NCI-H146 (cell line): Measurements from ENCODE around the gene ABCB9.

Experiments used
- DNase-seq: peaks from one replicate; lab custom pipeline; 2025; lab: John Stamatoyannopoulos, UW

Gene ABCB9

DNA sequence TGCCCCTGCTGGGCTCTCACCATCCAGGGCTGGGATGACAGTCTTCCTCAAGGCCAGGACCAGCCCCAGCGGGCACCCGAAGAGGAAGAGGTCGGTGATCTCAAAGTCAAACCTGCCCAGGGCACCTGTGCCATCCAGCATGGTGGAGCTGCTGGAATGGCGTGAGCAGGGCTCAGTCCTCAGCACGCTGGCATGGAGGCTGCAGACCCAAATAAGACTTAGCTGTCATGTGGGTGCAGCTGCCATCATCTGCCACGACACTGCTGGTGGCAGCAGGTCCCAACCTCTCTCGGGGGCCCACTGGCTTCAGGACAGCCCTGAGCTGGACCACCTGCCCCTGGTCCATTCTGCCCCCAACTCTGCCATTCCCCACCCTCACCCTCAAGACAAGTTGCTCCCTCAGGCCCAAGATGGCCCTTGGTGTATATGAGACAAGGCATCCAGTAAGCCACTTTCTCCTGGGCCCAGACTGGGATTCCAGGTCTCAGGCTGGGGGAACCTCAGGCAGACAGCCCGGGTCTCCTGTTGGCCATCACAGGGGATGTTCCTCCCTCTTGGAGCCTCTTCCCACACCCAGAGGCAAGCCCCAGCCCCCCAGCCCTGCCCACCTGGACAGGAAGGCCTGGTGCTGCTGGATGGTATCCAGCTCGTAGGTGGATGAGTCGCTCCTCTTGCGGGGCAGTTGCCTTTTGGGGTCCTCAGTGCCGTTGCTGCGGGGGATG, 28.7 kb upstream of the ABCB9 start:
- no peak for DNase-seq

DNA sequence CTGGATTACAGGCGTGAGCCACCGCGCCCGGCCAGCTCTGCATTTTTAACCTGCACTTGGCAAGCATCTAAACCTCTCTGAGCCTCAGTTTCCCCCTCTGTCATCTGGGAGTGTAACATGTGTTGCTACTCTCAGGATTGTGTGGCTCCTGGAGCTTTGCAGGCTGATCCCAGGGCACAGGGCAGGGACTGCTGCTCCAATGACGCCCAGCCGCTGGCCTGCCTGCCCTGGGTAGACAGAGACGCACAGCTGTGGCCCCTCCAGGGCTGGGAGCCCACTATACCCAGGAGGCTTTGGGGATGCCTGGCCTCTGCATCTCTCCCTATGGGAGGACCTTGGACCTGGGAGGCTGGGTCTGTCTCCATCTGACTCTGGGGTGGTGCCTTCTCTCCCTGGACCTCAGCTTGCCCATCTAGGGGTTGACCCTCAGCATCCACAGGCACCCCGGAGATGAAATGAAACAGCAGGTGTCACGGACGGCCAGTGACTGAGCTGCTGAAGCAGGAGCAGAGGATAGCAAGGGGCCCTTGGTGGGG, 27.9 kb upstream of the ABCB9 start:
- DNase-seq = no peak

- no peak for DNase-seq
Measured at GRCh38 chr12:122992386-122992785, 26.1 kb upstream of the ABCB9 start.

- no peak for DNase-seq
Measured at GRCh38 chr12:122991623-122992275, 25.5 kb upstream of the ABCB9 start.

DNA sequence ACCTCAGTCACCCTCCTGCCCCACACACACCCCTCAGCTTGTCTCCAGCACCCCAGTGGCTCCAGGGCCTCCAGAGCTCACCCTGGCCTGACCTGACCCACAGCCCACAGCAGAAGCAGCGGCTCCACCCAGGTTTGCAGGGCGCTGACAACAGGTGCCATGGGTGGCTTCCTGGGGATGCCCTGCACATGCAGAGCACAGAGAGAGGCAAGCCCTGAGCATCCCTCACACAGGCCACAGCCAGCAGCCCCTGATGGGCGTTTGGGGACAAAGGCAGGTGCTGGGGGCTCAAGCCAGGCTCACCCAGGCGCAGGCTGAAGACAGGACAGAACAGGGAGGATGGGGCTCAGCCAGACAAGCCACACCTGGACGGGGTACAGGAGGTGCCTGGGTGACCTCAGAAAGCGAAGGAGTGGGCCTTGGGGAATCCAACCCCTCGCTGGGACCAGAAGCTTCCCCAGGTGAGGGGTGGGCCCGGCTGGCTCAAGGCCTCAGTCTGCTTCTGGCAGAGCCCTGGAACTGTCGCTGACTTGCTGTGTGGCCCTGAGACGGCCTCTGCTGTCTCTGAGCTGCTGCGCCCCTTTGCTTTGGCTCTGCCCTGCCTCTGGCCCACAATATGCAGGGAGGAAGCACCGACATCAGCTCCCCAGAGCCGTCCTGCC, 24.8 kb upstream of the ABCB9 start:
- no peak for DNase-seq

- DNase-seq = no peak
Measured at GRCh38 chr12:122990561-122990960, 24.3 kb upstream of the ABCB9 start.

- DNase-seq = no peak
Measured at GRCh38 chr12:122989874-122990419, 23.7 kb upstream of the ABCB9 start.

- DNase-seq = no peak
Measured at GRCh38 chr12:122989225-122989839, 23.1 kb upstream of the ABCB9 start.

DNA sequence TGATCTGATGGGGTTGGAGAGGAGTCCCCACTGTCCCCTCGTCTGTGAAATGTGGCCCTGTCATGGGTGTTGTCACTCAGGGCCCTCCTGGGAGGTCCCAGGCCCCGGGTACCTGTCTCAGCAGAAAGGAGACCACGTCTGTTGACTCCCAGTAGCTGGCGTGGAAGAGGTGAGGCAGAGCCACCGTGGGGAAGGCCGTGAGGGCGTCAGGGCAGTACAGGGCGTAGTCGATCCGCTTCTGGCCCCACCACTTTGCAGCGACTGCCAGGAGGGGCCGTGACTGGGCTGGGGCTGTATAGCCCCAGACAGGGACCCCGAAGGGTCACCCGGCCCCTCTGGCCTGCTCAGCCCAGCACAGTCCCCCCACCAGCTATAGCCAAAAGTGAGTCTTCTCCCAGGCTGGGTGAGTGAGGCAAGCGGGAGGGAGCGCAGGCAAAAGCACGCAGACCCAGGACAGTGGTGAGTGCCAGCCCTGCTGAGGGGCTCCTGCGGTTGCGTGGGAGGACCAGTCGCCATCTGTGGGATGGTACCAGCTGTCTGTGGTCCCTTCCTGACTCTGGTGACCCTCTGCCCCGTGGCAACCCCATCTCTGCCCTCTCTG, 22.4 kb upstream of the ABCB9 start:
- no peak for DNase-seq

GRCh38 chr12:122988036-122988435, 21.8 kb upstream of the ABCB9 start:
- no peak for DNase-seq

DNA sequence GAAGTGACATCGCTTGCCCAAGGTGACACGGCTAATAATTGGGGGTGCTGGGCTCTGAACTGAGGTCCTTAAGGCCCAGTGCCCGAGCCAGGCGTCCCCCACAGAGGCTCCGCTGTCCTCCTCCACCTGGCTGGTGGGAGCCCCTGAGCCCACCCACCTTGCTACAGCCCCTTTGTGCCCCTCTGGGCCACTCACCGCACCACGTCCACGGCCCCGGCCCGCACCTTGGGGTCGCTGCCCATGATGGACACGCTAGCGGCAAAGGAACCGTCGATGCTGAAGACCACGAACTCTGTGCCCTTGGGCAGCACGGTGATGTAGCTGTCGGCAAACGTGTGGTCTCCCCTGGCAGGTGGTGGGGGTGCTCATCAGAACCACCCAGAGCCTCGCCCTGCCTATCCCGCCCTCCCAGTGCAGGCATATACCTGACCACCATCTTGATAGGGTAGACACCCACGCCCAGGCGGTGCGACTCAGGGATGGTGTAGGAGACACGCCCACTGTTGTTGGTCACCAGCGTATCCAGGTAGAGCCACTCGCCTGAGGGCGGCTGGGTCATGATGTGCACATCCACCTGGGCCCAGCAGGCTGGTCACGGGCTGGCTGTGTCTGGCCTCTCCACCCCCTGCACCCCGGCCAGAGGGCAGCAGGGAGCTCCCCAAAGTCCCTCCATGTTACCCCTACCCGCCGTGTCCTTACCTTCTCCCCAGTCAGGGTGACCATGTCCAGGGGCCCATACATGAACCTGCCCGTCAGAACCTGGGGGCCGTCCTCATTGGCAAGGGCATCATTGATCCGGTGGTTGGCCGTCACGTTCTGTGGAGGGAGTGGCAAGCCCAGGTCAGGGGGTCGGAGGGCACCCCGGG, 21.1 kb upstream of the ABCB9 start:
- DNase-seq = no peak

DNA sequence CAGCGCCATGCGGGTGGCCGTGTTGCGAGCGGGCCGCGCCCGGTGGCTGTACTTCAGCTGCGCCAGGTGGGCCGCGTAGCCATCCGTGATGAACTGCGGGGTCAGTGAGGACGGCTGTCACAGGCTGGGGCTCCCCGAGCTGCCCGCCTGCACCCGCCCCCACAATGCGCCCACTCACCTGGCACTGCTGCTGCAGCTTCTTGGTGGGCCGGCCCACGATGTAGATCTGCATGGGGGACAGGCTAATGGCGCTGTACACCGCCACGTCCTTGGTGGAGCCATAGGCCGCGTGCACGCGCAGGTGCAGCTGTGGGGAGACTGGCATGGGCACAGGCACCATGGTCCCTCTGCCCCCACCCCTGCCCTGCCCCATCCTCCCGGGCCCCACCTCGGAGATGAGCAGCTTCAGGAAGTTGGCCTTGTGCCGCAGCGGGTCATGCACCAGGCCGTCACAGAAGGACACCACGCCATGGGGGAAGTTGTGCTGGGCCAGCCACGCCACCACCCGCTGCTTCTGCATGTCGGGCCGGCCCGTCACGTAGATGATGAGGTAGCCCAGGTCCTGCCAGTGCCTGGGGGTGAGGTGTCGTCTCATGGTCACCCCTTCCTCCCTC, 20.1 kb upstream of the ABCB9 start:
- no peak for DNase-seq

DNA sequence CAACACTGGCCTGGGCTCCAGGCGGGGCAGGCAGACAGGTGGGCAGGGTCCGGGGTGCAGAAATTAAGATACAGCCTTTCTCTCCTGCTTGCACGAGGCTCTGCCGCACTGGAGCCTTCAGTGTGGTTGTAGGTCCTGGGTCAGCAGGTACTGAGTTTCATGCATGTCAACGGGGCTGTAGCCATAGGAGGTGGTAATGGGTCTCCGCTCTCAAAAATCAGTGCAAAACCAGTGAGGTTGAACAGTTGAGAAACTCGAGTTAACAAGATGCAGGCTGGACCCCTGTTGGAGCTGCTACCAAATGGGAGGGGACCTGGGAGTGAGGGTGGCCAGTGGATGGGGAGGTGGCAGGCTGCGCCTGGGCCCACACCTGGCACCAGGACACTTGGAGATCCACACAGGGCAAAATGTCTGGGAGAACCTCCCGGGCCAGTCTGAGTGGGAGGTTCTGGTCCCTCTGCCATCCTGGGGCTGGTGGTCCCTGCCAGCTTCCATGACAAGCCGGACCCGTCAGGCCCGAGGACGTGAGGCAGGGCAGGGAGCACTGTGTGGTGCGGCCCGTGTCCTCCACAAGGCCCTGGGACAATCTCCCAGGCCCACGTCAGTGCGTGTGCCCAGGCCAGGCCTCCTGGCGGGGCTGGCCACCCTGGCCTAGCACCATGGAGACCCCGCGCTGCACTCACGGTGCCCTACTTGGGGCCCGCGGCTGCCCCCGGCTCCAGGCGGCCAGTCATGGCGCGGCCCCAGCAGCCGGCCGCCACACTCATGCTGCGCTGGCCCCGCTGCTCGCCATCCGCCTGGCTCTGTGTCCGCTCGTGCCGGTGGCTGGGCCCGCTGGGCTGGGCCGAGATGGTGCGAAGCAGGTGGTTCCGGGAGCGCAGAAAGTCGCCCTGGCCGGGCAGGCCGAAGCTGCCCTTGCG, 19.3 kb upstream of the ABCB9 start:
- DNase-seq = no peak

GRCh38 chr12:122984612-122985337, 18.5 kb upstream of the ABCB9 start:
- DNase-seq = no peak

GRCh38 chr12:122983789-122984515, 17.7 kb upstream of the ABCB9 start:
- no peak for DNase-seq

DNA sequence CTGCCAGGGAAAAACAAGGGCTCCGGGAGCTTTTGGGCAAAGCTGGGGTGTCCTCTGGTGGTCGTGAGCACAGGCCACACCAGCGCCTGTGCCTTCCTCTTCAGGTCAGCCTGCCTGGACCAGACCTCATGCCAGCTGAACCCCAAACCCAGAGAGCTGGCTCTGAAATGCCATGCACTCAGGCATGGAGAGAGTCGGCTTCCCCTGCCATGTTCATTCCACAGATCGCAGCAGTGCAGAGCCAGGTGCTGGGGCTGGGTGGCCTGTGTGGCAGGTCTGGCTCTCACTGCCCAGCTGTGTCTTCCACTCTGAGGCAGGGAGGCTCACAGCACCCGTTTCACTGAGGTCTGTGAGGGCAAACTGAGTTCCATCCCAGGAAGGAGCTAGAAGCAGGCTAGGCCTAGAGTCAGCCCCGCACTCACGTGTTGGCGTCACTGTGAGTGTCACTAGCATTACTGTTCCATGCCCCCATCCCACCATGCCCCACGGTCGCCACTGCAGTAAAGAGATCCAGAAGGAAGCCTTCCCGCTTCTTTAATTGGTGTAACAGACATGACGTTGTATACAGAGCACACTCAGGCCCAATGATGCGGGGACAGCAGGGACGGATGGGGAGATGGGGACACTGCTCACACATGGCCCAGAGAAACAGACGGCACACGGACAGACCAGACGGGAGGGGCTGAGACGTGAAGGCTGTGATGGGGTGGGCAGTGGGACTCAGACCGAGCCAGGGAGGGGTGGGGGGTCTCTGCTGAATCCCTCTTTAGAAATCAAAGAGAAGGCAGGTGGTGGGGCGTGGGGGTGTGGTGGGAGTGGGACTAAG, 16.9 kb upstream of the ABCB9 start:
- no peak for DNase-seq

- no peak for DNase-seq
Measured at GRCh38 chr12:122982477-122982815, 16.2 kb upstream of the ABCB9 start.
